Trophoblast cell (in vitro differentiated cells and primary cell): ENCODE measurements around the gene TRABD2B.

Experiments
- DNase-seq, 2 donors: peaks; one replicate each; pipeline ENCODE4 v3.0.0-alpha.2; 2016
- H2AFZ ChIP-seq: 2 replicates; pipeline ENCODE4 v1.6.1; 2013; ENCODE audit warnings: low read length, moderate library complexity, mild to moderate bottlenecking; ENCODE audit not compliant: insufficient read depth, poor library complexity
- H2AK5ac ChIP-seq: 2 replicates; pipeline ENCODE4 v1.6.1; 2013; ENCODE audit warnings: mild to moderate bottlenecking, low read length
- H2BK120ac ChIP-seq: 2 replicates; pipeline ENCODE4 v1.6.1; 2013; ENCODE audit warnings: low read length, mild to moderate bottlenecking, moderate library complexity; ENCODE audit not compliant: insufficient read depth, poor library complexity
- H2BK12ac ChIP-seq: 2 replicates; pipeline ENCODE4 v1.6.1; 2013; ENCODE audit warnings: mild to moderate bottlenecking, low read length, moderate library complexity
- H2BK5ac ChIP-seq: 2 replicates; pipeline ENCODE4 v1.6.1; 2013; ENCODE audit warnings: low read length, low read depth, moderate library complexity, mild to moderate bottlenecking; ENCODE audit not compliant: poor library complexity
- H3K14ac ChIP-seq: 2 replicates; pipeline ENCODE4 v1.6.1; 2013; ENCODE audit warnings: mild to moderate bottlenecking, low read length
- H3K18ac ChIP-seq: 2 replicates; pipeline ENCODE4 v1.6.1; 2013; ENCODE audit warnings: mild to moderate bottlenecking, low read length
- H3K23ac ChIP-seq: 2 replicates; pipeline ENCODE4 v1.6.1; 2013; ENCODE audit warnings: low read length
- H3K27ac ChIP-seq: 2 replicates; pipeline ENCODE4 v1.5.1; 2013; ENCODE audit warnings: low read depth, mild to moderate bottlenecking, inconsistent platforms, low read length, moderate library complexity
- H3K27me3 ChIP-seq: 2 replicates; pipeline ENCODE4 v1.6.1; 2013; ENCODE audit warnings: inconsistent platforms, mild to moderate bottlenecking, low read length, moderate library complexity; ENCODE audit not compliant: insufficient read depth
- H3K36me3 ChIP-seq, 2 experiments: 1 replicate in 1 of 2; 2 replicates in 1 of 2; pipeline ENCODE4 v1.6.1; 2013; ENCODE audit warnings: low read length in 2 of 2, mild to moderate bottlenecking in 2 of 2, moderate library complexity in 1 of 2; ENCODE audit not compliant: insufficient read depth in 2 of 2, control insufficient read depth in 1 of 2
- H3K4ac ChIP-seq: 2 replicates; pipeline ENCODE4 v1.6.1; 2013; ENCODE audit warnings: low read depth, mild to moderate bottlenecking, low read length, moderate library complexity
- H3K4me1 ChIP-seq, 2 experiments: 1 replicate in 1 of 2; 2 replicates in 1 of 2; pipeline ENCODE4 v1.6.1; 2013; ENCODE audit warnings: low read length in 2 of 2, mild to moderate bottlenecking in 2 of 2, moderate library complexity in 1 of 2; ENCODE audit not compliant: insufficient read depth in 2 of 2, control insufficient read depth in 1 of 2
- H3K4me2 ChIP-seq: 2 replicates; pipeline ENCODE4 v1.6.1; 2013; ENCODE audit warnings: inconsistent platforms, mild to moderate bottlenecking, low read length, moderate library complexity
- H3K4me3 ChIP-seq: 2 replicates; pipeline ENCODE4 v1.5.1; 2013; ENCODE audit warnings: mild to moderate bottlenecking, low read depth, low read length, inconsistent platforms
- H3K79me1 ChIP-seq: one replicate; pipeline ENCODE4 v1.6.1; 2013; ENCODE audit warnings: low read length
- H3K79me2 ChIP-seq: 2 replicates; pipeline ENCODE4 v1.6.1; 2013; ENCODE audit warnings: low read length, mild to moderate bottlenecking; ENCODE audit not compliant: control insufficient read depth, insufficient read depth, poor library complexity
- H3K9ac ChIP-seq: 2 replicates; pipeline ENCODE4 v1.6.1; 2013; ENCODE audit warnings: mild to moderate bottlenecking, low read length
- H3K9me3 ChIP-seq: 2 replicates; pipeline ENCODE4 v1.6.1; 2013; ENCODE audit warnings: low read depth, mild to moderate bottlenecking, control low read depth, inconsistent platforms, low read length; ENCODE audit not compliant: insufficient read depth
- H4K12ac ChIP-seq: 2 replicates; pipeline ENCODE4 v1.6.1; 2013; ENCODE audit warnings: low read depth, mild to moderate bottlenecking, low read length, moderate library complexity
- H4K8ac ChIP-seq: 2 replicates; pipeline ENCODE4 v1.6.1; 2013; ENCODE audit warnings: low read depth, mild to moderate bottlenecking, low read length, moderate library complexity
- H4K91ac ChIP-seq: one replicate; pipeline ENCODE4 v1.6.1; 2013; ENCODE audit warnings: low read depth, mild to moderate bottlenecking, low read length, moderate library complexity
- WGBS: extraction: QIAGEN DNeasy Blood & Tissue Kit; methylation state at CpG from one replicate; pipeline ENCODE4 v1.1.7; 2013; ENCODE audit warnings: missing lambda C conversion rate; ENCODE audit not compliant: insufficient read length, insufficient coverage; ENCODE audit errors: extremely low coverage; 5-methylcytosine and 5-hydroxymethylcytosine counted together

The TRABD2B gene

GRCh38 chr1:47867438-47868347, 129.5 kb downstream of the TRABD2B start:
- Histone ChIP-seq H4K12ac (no peak overlapping the region), H3K14ac (no peak overlapping the region), H3K79me2 (no peaks in the 10 kb centered on the region), H3K79me1 (no peaks in the 10 kb centered on the region), H2BK12ac (no peak overlapping the region), H4K91ac (no peak overlapping the region), H2BK5ac (no peak overlapping the region), H2BK120ac (no peak overlapping the region), H3K27ac (no peak overlapping the region), H2AFZ (no peak overlapping the region), H3K4me1 (peaks cover 0 to 5% of the 10 kb centered on the region in 2 experiments), H3K18ac (no peak overlapping the region), H3K4me2 (no peak overlapping the region), H3K36me3 (no peaks in the 10 kb centered on the region), H3K9ac (no peak overlapping the region), H3K27me3 (no peaks in the 10 kb centered on the region), H3K23ac (no peak overlapping the region), H4K8ac (no peak overlapping the region), H2AK5ac (no peak overlapping the region), H3K4me3 (no peak overlapping the region), H3K9me3 (no peaks in the 10 kb centered on the region), H3K4ac (no peak overlapping the region)
- WGBS = no CpG with 5 or more reads among the region's 8 CpGs
- DNase-seq = no peak

- no peak overlapping the region for H2AFZ ChIP-seq
- H3K36me3 ChIP-seq = no peaks in the 10 kb centered on the region
- no peak overlapping the region for H4K8ac ChIP-seq
- no peaks in the 10 kb centered on the region for H3K79me1 ChIP-seq
- H2BK12ac ChIP-seq = no peak overlapping the region
- H3K79me2 ChIP-seq = no peaks in the 10 kb centered on the region
- no peak for DNase-seq
- no peak overlapping the region for H2AK5ac ChIP-seq
- H3K18ac ChIP-seq = no peak overlapping the region
- no CpG with 5 or more reads among the region's 8 CpGs for WGBS
- no peak overlapping the region for H3K9ac ChIP-seq
- no peaks in the 10 kb centered on the region for H3K9me3 ChIP-seq
- H2BK120ac ChIP-seq = no peak overlapping the region
- no peak overlapping the region for H3K4me2 ChIP-seq
- no peak overlapping the region for H3K27ac ChIP-seq
- H4K12ac ChIP-seq = no peak overlapping the region
- no peak overlapping the region for H3K14ac ChIP-seq
- H3K4me1 ChIP-seq = peaks cover 0 to 2% of the 10 kb centered on the region in 2 experiments
- H4K91ac ChIP-seq = no peak overlapping the region
- no peaks in the 10 kb centered on the region for H3K27me3 ChIP-seq
- no peak overlapping the region for H2BK5ac ChIP-seq
- no peak overlapping the region for H3K4ac ChIP-seq
- H3K23ac ChIP-seq = no peak overlapping the region
- H3K4me3 ChIP-seq = no peak overlapping the region
Measured at GRCh38 chr1:47866601-47867437, 130.4 kb downstream of the TRABD2B start.

- no peak overlapping the region for H3K23ac ChIP-seq
- H2BK120ac ChIP-seq = no peak overlapping the region
- H3K27me3 ChIP-seq = no peaks in the 10 kb centered on the region
- no peak overlapping the region for H4K91ac ChIP-seq
- H2BK12ac ChIP-seq = no peak overlapping the region
- no peaks in the 10 kb centered on the region for H3K9me3 ChIP-seq
- H3K9ac ChIP-seq = no peak overlapping the region
- H3K4ac ChIP-seq = no peak overlapping the region
- no peak overlapping the region for H3K14ac ChIP-seq
- H3K27ac ChIP-seq = no peak overlapping the region
- H2AFZ ChIP-seq = no peak overlapping the region
- H3K4me3 ChIP-seq = no peak overlapping the region
- H2BK5ac ChIP-seq = no peak overlapping the region
- H2AK5ac ChIP-seq = no peak overlapping the region
- no peaks in the 10 kb centered on the region for H3K4me1 ChIP-seq
- H3K4me2 ChIP-seq = no peak overlapping the region
- no peak overlapping the region for H4K8ac ChIP-seq
- H3K18ac ChIP-seq = no peak overlapping the region
- no peaks in the 10 kb centered on the region for H3K79me1 ChIP-seq
- H4K12ac ChIP-seq = no peak overlapping the region
- no CpG with 5 or more reads among the region's 6 CpGs for WGBS
- no peaks in the 10 kb centered on the region for H3K79me2 ChIP-seq
- no peak for DNase-seq
- no peaks in the 10 kb centered on the region for H3K36me3 ChIP-seq
Measured at GRCh38 chr1:47865881-47866535, 131.2 kb downstream of the TRABD2B start.

GRCh38 chr1:47859092-47859743, 138.0 kb downstream of the TRABD2B start:
- no peak overlapping the region for H3K27ac ChIP-seq
- WGBS = no CpG with 5 or more reads among the region's 3 CpGs

More at GRCh38 chr1:47859092-47859743, 138.0 kb downstream of the TRABD2B start:
- Histone ChIP-seq H3K18ac (no peak overlapping the region), H2AFZ (no peak overlapping the region), H3K4ac (no peak overlapping the region), H2AK5ac (no peak overlapping the region), H3K79me2 (no peaks in the 10 kb centered on the region), H3K4me3 (no peak overlapping the region), H3K23ac (no peak overlapping the region), H4K91ac (no peak overlapping the region), H4K12ac (no peak overlapping the region), H3K14ac (no peak overlapping the region), H3K9ac (no peak overlapping the region), H2BK12ac (no peak overlapping the region), H3K27me3 (no peaks in the 10 kb centered on the region), H3K4me1 (no peaks in the 10 kb centered on the region), H3K4me2 (no peak overlapping the region), H4K8ac (no peak overlapping the region), H3K36me3 (no peaks in the 10 kb centered on the region), H2BK5ac (no peak overlapping the region), H3K9me3 (no peaks in the 10 kb centered on the region), H3K79me1 (no peaks in the 10 kb centered on the region), H2BK120ac (no peak overlapping the region)
- DNase-seq = no peak
